HCT116 (cell line): Measurements from ENCODE around the gene SETD2. TPM values are rescaled to one million over a fixed set of nuclear protein-coding genes. Genes with fewer than 3 reads are reported as not detected.

ENCODE experiments used
- ATAC-seq: fragments of 200-7000 bp; cut with Tn5 transposase; 2 replicates; pipeline ENCODE4 v1.9.1; 2020; ENCODE audit warnings: mild to moderate bottlenecking, moderate library complexity
- BruUV-seq: library from RNA; stranded (reverse); fragments of 400-500 nt; replicated peaks from 2 replicates; lab custom pipeline; 2021; lab: Mats Ljungman, UMichigan
- CTCF ChIA-PET: fragments of 300-600 bp; sonication (Branson Sonifier 250); formaldehyde crosslinking; loops from one replicate; lab custom pipeline; 2021; ENCODE audit warnings: antibody characterized with exemption; lab: Charles Lee
- POLR2A ChIA-PET: fragments of 300-600, 350-600 bp; sonication (Branson Sonifier 250); formaldehyde crosslinking; loops from one replicate; lab custom pipeline; 2021; ENCODE audit warnings: antibody characterized with exemption; lab: Charles Lee
- RAD21 ChIA-PET, 2 experiments: fragments of 300-600 bp; sonication (Branson Sonifier 250); formaldehyde crosslinking; loops; one replicate each; lab custom pipeline; 2023; ENCODE audit warnings: low total read pairs in 2 of 2; ENCODE audit not compliant: uncharacterized antibody in 2 of 2, unreplicated experiment in 2 of 2, low non-redundant PET in 1 of 2; lab: Charles Lee
- DNase-seq: peaks from one replicate; pipeline ENCODE4 v3.0.0-alpha.2; 2010; ENCODE audit warnings: low read depth, low spot score
- H2AFZ ChIP-seq: fragments of 200-600 bp; shearing (Covaris generic), sonication (generic); 2 replicates; pipeline ENCODE4 v1.6.1; 2017; ENCODE audit warnings: low read depth, mixed run types, mixed read lengths, antibody characterized with exemption, low read length; ENCODE audit not compliant: poor library complexity, severe bottlenecking
- H3K27ac ChIP-seq: 2 replicates; pipeline ENCODE4 v1.5.1; 2012; ENCODE audit warnings: low read depth, low read length
- H3K27me3 ChIP-seq: fragments of 200-600 bp; sonication (generic); 2 replicates; pipeline ENCODE4 v1.6.1; 2016; ENCODE audit warnings: mixed run types, low read length, mixed read lengths; ENCODE audit not compliant: insufficient read depth
- H3K36me3 ChIP-seq, 2 experiments: fragments of 200-500 bp in 1 of 2; fragments of 200-600 bp in 1 of 2; sonication (Bioruptor generic) in 1 of 2; sonication (generic) in 1 of 2; 2 replicates each; pipeline versions ENCODE4 v1.5.1 to v1.6.1; 2014 to 2016; ENCODE audit warnings: low read length in 2 of 2, inconsistent platforms in 1 of 2, mixed read lengths in 1 of 2, mixed run types in 1 of 2; ENCODE audit not compliant: insufficient read depth in 2 of 2, control insufficient read depth in 1 of 2
- H3K4me1 ChIP-seq, 2 experiments: fragments of 200-600 bp in 1 of 2; sonication (generic) in 1 of 2; 2 replicates each; pipeline versions ENCODE4 v1.5.1 to v1.6.1; 2012 to 2017; ENCODE audit warnings: low read length in 2 of 2, inconsistent platforms in 1 of 2, mild to moderate bottlenecking in 1 of 2, mixed read lengths in 1 of 2, mixed run types in 1 of 2, moderate library complexity in 1 of 2; ENCODE audit not compliant: insufficient read depth in 2 of 2, control insufficient read depth in 1 of 2
- H3K4me2 ChIP-seq: fragments of 200-600 bp; sonication (generic); 2 replicates; pipeline ENCODE4 v1.6.1; 2017; ENCODE audit warnings: mixed run types, low read length, mixed read lengths
- H3K4me3 ChIP-seq, 2 experiments: fragments of 200-600 bp in 1 of 2; sonication (generic) in 1 of 2; replicated peaks in 1 of 2; 2 replicates each; pipeline ENCODE4 v1.5.1; 2011 to 2016; ENCODE audit warnings: low read length in 2 of 2, control low read depth in 1 of 2, low read depth in 1 of 2, mild to moderate bottlenecking in 1 of 2, mixed read lengths in 1 of 2, mixed run types in 1 of 2
- H3K79me2 ChIP-seq: fragments of 200-600 bp; sonication (generic); 2 replicates; pipeline ENCODE4 v1.6.1; 2017; ENCODE audit warnings: mild to moderate bottlenecking, mixed run types, low read length, moderate library complexity, mixed read lengths; ENCODE audit not compliant: insufficient read depth
- H3K9ac ChIP-seq: fragments of 200-600 bp; sonication (generic); 2 replicates; pipeline ENCODE4 v1.6.1; 2016; ENCODE audit warnings: low read length, mixed read lengths
- H3K9me2 ChIP-seq: fragments of 200-600 bp; sonication (generic), shearing (Covaris generic); 2 replicates; pipeline ENCODE4 v1.6.1; 2017; ENCODE audit warnings: mixed run types, mild to moderate bottlenecking, moderate library complexity; ENCODE audit not compliant: insufficient read depth
- H3K9me3 ChIP-seq, 2 experiments: fragments of 200-500 bp in 1 of 2; fragments of 200-600 bp in 1 of 2; sonication (Bioruptor generic) in 1 of 2; sonication (generic) in 1 of 2; 2 replicates each; pipeline ENCODE4 v1.6.1; 2014 to 2017; ENCODE audit warnings: low read length in 2 of 2, mixed read lengths in 2 of 2, inconsistent platforms in 1 of 2, low read depth in 1 of 2, mild to moderate bottlenecking in 1 of 2, mixed run types in 1 of 2, moderate library complexity in 1 of 2; ENCODE audit not compliant: control insufficient read depth in 1 of 2, insufficient read depth in 1 of 2
- H4K20me1 ChIP-seq: fragments of 200-600 bp; sonication (generic), shearing (Covaris generic); 2 replicates; pipeline ENCODE4 v1.6.1; 2017; ENCODE audit warnings: mixed run types, mild to moderate bottlenecking, moderate library complexity; ENCODE audit not compliant: insufficient read depth
- CTCF ChIP-seq, 3 experiments: fragments of 200-600 bp in 1 of 3; sonication (generic) in 1 of 3; IDR thresholded peaks in 2 of 3; conservative IDR thresholded peaks in 1 of 3; 2 replicates each; pipeline ENCODE4 v1.5.1; 2012 to 2017; ENCODE audit warnings: low read depth in 2 of 3, low read length in 2 of 3, antibody characterized with exemption in 1 of 3, borderline replicate concordance in 1 of 3, control low read depth in 1 of 3, mild to moderate bottlenecking in 1 of 3, mixed read lengths in 1 of 3, mixed run types in 1 of 3, moderate library complexity in 1 of 3; ENCODE audit not compliant: insufficient read depth in 1 of 3
- MAX ChIP-seq: IDR thresholded peaks from 2 replicates; pipeline ENCODE4 v1.6.1; 2012
- RAD21 ChIP-seq: IDR thresholded peaks from 2 replicates; pipeline ENCODE4 v1.6.1; 2012; ENCODE audit warnings: low read depth, mild to moderate bottlenecking
- intact Hi-C: fragments of 100-400 bp; cut with micrococcal nuclease; formaldehyde crosslinking; loops from 2 replicates; pipeline ENCODE4 v1.10.0; 2022
- total RNA-seq: library from RNA; stranded (reverse); gene quantifications from one replicate; pipeline ENCODE4 v1.2.1, GENCODE V29; 2021; ENCODE audit not compliant: unreplicated experiment

SETD2 gene
- total RNA-seq, 1 experiment from 2014 or later, result 33.0 TPM

- CTCF ChIA-PET, result no interaction called here
- Histone ChIP-seq H3K9me2 (no peaks in the 10 kb centered on the region), H3K4me1 (peaks cover 26 to 58% of the 10 kb centered on the region in 2 experiments), H2AFZ (no peak overlapping the region), H3K27me3 (no peaks in the 10 kb centered on the region), H3K4me3 (peak overlapping the region; percentile 31 to 74), H3K4me2 (peak overlapping the region; percentile 76), H3K79me2 (peaks cover 63% of the 10 kb centered on the region), H3K9me3 (no peaks in the 10 kb centered on the region), H4K20me1 (peaks cover 14% of the 10 kb centered on the region; the same call in 1 of the 2 replicates), H3K27ac (peak overlapping the region; percentile 77), H3K36me3 (peaks cover 0 to 9% of the 10 kb centered on the region in 2 experiments; a peak in 1 of 4 replicates), H3K9ac (peak overlapping the region; percentile 78)
- BruUV-seq, result no TSS peak
- DNase-seq, result no peak
- POLR2A ChIA-PET, result no interaction called here
- TF ChIP-seq RAD21, result no peak
- no peak for TF ChIP-seq MAX
- TF ChIP-seq CTCF (IDR thresholded peaks at IDR 0.05 in 2 of 3, conservative IDR thresholded peaks at IDR 0.05 in 1 of 3; ENCODE audit: borderline replicate concordance in 1 of 3, insufficient read depth in 1 of 3, low read depth in 2 of 3, low read length in 2 of 3), result no peak
- RAD21 ChIA-PET, result interaction anchor here in 1 of 2 experiments (0.5 kb wide), 1 partner anchor 186 kb away, joined by 4 read pairs; the partner anchor contains the start of gene SETD2
- intact Hi-C loops, result loop anchor here (5.0 kb wide), 1 partner anchor 41 kb away; no protein-coding TSS in a partner anchor
- ATAC-seq, result no peak
Measured at GRCh38 chr3:46977811-46978195, 186.1 kb downstream of the SETD2 start.
